Thyroid gland (tissue), 4 donors: ENCODE data around the gene PSME1.

ENCODE experiments used
- POLR2A ChIP-seq, 2 donors: fragments of 450-650 bp; IDR thresholded peaks; one replicate each; pipeline ENCODE4 v1.6.1; 2017; ENCODE audit warnings: antibody characterized with exemption in 2 of 2, mild to moderate bottlenecking in 2 of 2, moderate library complexity in 1 of 2
- TF ChIP-seq, protein P1 (sequence below), 6 experiments: fragments of 200-600 bp in 3 of 6; fragments of 450-650 bp in 3 of 6; sonication (generic) in 3 of 6; IDR thresholded peaks; one replicate each; pipeline ENCODE4 v1.5.1; 2016 to 2019; ENCODE audit warnings: antibody characterized with exemption in 6 of 6, mild to moderate bottlenecking in 2 of 6, inconsistent platforms in 1 of 6, moderate library complexity in 1 of 6

DNA sequence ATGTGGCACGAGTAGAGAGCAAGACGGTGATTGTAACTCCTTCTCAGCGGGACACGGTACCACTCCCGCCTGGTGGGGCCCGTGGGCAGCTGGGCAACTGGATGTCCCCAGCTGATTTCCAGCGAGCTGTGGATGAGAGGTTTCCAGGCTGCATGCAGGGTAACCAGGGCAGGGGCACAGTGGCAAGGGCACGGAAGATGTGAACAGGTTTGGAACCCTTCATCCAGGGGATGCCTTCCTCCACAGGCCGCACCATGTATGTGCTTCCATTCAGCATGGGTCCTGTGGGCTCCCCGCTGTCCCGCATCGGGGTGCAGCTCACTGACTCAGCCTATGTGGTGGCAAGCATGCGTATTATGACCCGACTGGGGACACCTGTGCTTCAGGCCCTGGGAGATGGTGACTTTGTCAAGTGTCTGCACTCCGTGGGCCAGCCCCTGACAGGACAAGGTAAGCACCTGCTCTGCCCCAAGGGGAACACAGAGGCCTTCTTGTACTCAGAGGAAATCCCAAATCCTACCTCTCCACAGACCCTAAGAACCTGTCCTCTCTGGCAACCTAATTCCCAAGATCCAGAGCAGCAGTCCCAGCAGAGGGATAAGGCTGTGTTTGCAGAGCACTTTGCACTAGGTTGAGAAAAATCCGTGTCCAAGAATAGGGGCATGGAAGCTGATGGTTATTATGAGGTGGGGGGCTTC, 37.6 kb upstream of the PSME1 start:
- no peak for TF ChIP-seq POLR2A (IDR thresholded peaks at IDR 0.05)
- TF ChIP-seq, protein P1, sequence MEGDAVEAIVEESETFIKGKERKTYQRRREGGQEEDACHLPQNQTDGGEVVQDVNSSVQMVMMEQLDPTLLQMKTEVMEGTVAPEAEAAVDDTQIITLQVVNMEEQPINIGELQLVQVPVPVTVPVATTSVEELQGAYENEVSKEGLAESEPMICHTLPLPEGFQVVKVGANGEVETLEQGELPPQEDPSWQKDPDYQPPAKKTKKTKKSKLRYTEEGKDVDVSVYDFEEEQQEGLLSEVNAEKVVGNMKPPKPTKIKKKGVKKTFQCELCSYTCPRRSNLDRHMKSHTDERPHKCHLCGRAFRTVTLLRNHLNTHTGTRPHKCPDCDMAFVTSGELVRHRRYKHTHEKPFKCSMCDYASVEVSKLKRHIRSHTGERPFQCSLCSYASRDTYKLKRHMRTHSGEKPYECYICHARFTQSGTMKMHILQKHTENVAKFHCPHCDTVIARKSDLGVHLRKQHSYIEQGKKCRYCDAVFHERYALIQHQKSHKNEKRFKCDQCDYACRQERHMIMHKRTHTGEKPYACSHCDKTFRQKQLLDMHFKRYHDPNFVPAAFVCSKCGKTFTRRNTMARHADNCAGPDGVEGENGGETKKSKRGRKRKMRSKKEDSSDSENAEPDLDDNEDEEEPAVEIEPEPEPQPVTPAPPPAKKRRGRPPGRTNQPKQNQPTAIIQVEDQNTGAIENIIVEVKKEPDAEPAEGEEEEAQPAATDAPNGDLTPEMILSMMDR (IDR thresholded peaks at IDR 0.05) = no peak
